Measurements from ENCODE around the gene TMEM218.

TMEM218 gene

GRCh38 chr11:125063429-125064043 lies 47.9 kb downstream of the TMEM218 start:
- H3K27ac ChIP-seq (ENCODE audit: poor library complexity, severe bottlenecking): peak overlapping the region; percentile 33
- TF ChIP-seq CTCF (IDR thresholded peaks at IDR 0.05; ENCODE audit: poor library complexity, severe bottlenecking): no peak
- peaks cover 7% of the 10 kb centered on the region for H3K4me1 ChIP-seq (ENCODE audit: insufficient read depth, poor library complexity, severe bottlenecking)
- no peaks in the 10 kb centered on the region for H3K27me3 ChIP-seq (ENCODE audit: insufficient read depth, poor library complexity, severe bottlenecking)
- H3K36me3 ChIP-seq (ENCODE audit: low read depth): no peaks in the 10 kb centered on the region
- peak; percentile 47 for DNase-seq (ENCODE audit: low spot score)
- peak overlapping the region; percentile 48 for H3K4me3 ChIP-seq (ENCODE audit: severe bottlenecking)
- peak; percentile 41 for ATAC-seq (ENCODE audit: low read depth)
- H3K9me3 ChIP-seq (ENCODE audit: severe bottlenecking): no peaks in the 10 kb centered on the region

- TF ChIP-seq CTCF (IDR thresholded peaks at IDR 0.05; ENCODE audit: poor library complexity, severe bottlenecking): peak; percentile 32
- DNase-seq (ENCODE audit: low spot score): peak; percentile 70
- ATAC-seq (ENCODE audit: low read depth): peak; percentile 88
- no peaks in the 10 kb centered on the region for H3K36me3 ChIP-seq (ENCODE audit: low read depth)
- peak within 1 kb of the TSS; percentile 48 for H3K4me3 ChIP-seq (ENCODE audit: severe bottlenecking)
- H3K9me3 ChIP-seq (ENCODE audit: severe bottlenecking): no peaks in the 10 kb centered on the region
- no peaks in the 10 kb centered on the region for H3K27me3 ChIP-seq (ENCODE audit: insufficient read depth, poor library complexity, severe bottlenecking)
- peak within 1 kb of the TSS; percentile 33 for H3K27ac ChIP-seq (ENCODE audit: poor library complexity, severe bottlenecking)
- peaks cover 7% of the 10 kb centered on the region for H3K4me1 ChIP-seq (ENCODE audit: insufficient read depth, poor library complexity, severe bottlenecking)
These were observed 48.4 kb downstream of the TMEM218 start, which contains the start of gene SLC37A2 for GRCh38 chr11:125062931-125063428. Gene SLC37A2 (plus strand): TSS chr11:125063305. CDS start chr11:125063368, 63 bp downstream.

- TF ChIP-seq CTCF (IDR thresholded peaks at IDR 0.05; ENCODE audit: poor library complexity, severe bottlenecking): no peak
- H3K27me3 ChIP-seq (ENCODE audit: insufficient read depth, poor library complexity, severe bottlenecking): no peaks in the 10 kb centered on the region
- H3K27ac ChIP-seq (ENCODE audit: poor library complexity, severe bottlenecking): peak overlapping the region; percentile 33
- H3K9me3 ChIP-seq (ENCODE audit: severe bottlenecking): no peaks in the 10 kb centered on the region
- H3K4me3 ChIP-seq (ENCODE audit: severe bottlenecking): peak overlapping the region; percentile 48
- ATAC-seq (ENCODE audit: low read depth) (no peak; the same call in 2 of the 3 replicates), DNase-seq (ENCODE audit: low spot score) (no peak)
- H3K4me1 ChIP-seq (ENCODE audit: insufficient read depth, poor library complexity, severe bottlenecking): peaks cover 7% of the 10 kb centered on the region
- H3K36me3 ChIP-seq (ENCODE audit: low read depth): no peaks in the 10 kb centered on the region
These were observed 49.1 kb downstream of the TMEM218 start for GRCh38 chr11:125062218-125062930.

- H3K4me1 ChIP-seq (ENCODE audit: insufficient read depth, poor library complexity, severe bottlenecking): peaks cover 7% of the 10 kb centered on the region
- TF ChIP-seq CTCF (IDR thresholded peaks at IDR 0.05; ENCODE audit: poor library complexity, severe bottlenecking): no peak
- no peaks in the 10 kb centered on the region for H3K9me3 ChIP-seq (ENCODE audit: severe bottlenecking)
- H3K27ac ChIP-seq (ENCODE audit: poor library complexity, severe bottlenecking): no peak overlapping the region
- H3K4me3 ChIP-seq (ENCODE audit: severe bottlenecking): no peak overlapping the region
- DNase-seq (ENCODE audit: low spot score) (no peak), ATAC-seq (ENCODE audit: low read depth) (no peak)
- H3K36me3 ChIP-seq (ENCODE audit: low read depth): no peaks in the 10 kb centered on the region
- H3K27me3 ChIP-seq (ENCODE audit: insufficient read depth, poor library complexity, severe bottlenecking): no peaks in the 10 kb centered on the region
These were observed 50.1 kb downstream of the TMEM218 start for GRCh38 chr11:125061281-125061680.

GRCh38 chr11:125057693-125058016 lies 53.8 kb downstream of the TMEM218 start:
- no peak for DNase-seq (ENCODE audit: low spot score)
- no peak overlapping the region for H3K27ac ChIP-seq (ENCODE audit: poor library complexity, severe bottlenecking)
- no peak for TF ChIP-seq CTCF (IDR thresholded peaks at IDR 0.05; ENCODE audit: poor library complexity, severe bottlenecking)
- H3K27me3 ChIP-seq (ENCODE audit: insufficient read depth, poor library complexity, severe bottlenecking): no peaks in the 10 kb centered on the region
- ATAC-seq (ENCODE audit: low read depth): no peak
- no peaks in the 10 kb centered on the region for H3K4me1 ChIP-seq (ENCODE audit: insufficient read depth, poor library complexity, severe bottlenecking)
- H3K36me3 ChIP-seq (ENCODE audit: low read depth): no peaks in the 10 kb centered on the region
- H3K4me3 ChIP-seq (ENCODE audit: severe bottlenecking): no peak overlapping the region
- H3K9me3 ChIP-seq (ENCODE audit: severe bottlenecking): no peaks in the 10 kb centered on the region

Measured in RWPE2 (cell line).